WTC11 (cell line): ENCODE measurements around the gene BASP1. TPM values are rescaled to one million over a fixed set of nuclear protein-coding genes. Genes with fewer than 3 reads are reported as not detected.

ENCODE experiments used
- ATAC-seq: fragments of 200-7000 bp; cut with Tn5 transposase; 2 replicates; pipeline ENCODE4 v1.10.0; 2021; ENCODE audit warnings: mild to moderate bottlenecking, moderate library complexity
- CTCF ChIA-PET: fragments of 300-600 bp; sonication (Branson Sonifier 250); formaldehyde crosslinking; loops from one replicate; lab custom pipeline; 2021; ENCODE audit warnings: antibody characterized with exemption; lab: Charles Lee
- POLR2A ChIA-PET: fragments of 350-600 bp; sonication (Branson Sonifier 250); formaldehyde crosslinking; loops from one replicate; lab custom pipeline; 2021; ENCODE audit warnings: antibody characterized with exemption; lab: Charles Lee
- DNase-seq: peaks from one replicate; pipeline ENCODE4 v3.0.0; 2021; ENCODE audit warnings: low spot score
- H3K27ac Mint-ChIP-seq: 2 replicates; pipeline ENCODE4 v1.8.0; 2021; ENCODE audit warnings: mixed read lengths
- H3K27me3 Mint-ChIP-seq: 2 replicates; pipeline ENCODE4 v1.8.0; 2021; ENCODE audit warnings: low read depth, mild to moderate bottlenecking, moderate library complexity, mixed read lengths
- H3K36me3 Mint-ChIP-seq: 2 replicates; pipeline ENCODE4 v1.8.0; 2021; ENCODE audit warnings: mixed read lengths
- H3K4me1 Mint-ChIP-seq: 2 replicates; pipeline ENCODE4 v1.8.0; 2022; ENCODE audit warnings: mixed read lengths
- H3K4me3 Mint-ChIP-seq: 2 replicates; pipeline ENCODE4 v1.8.0; 2021; ENCODE audit warnings: mild to moderate bottlenecking, moderate library complexity, mixed read lengths
- H3K9me3 Mint-ChIP-seq: 2 replicates; pipeline ENCODE4 v1.8.0; 2021; ENCODE audit warnings: mixed read lengths
- ATF1 ChIP-seq: sonication (generic); formaldehyde crosslinking; IDR thresholded peaks from 2 replicates; pipeline ENCODE4 v1.8.1; 2023; ENCODE audit warnings: mild to moderate bottlenecking, moderate library complexity, missing genetic modification reagents
- CBFB ChIP-seq: sonication (generic); formaldehyde crosslinking; IDR thresholded peaks from 2 replicates; pipeline ENCODE4 v1.8.1; 2022; ENCODE audit warnings: mild to moderate bottlenecking, low read depth, missing genetic modification reagents
- CREB1 ChIP-seq: sonication (generic); formaldehyde crosslinking; IDR thresholded peaks from 2 replicates; pipeline ENCODE4 v1.8.0; 2023; ENCODE audit warnings: mild to moderate bottlenecking, missing genetic modification reagents
- ETV6 ChIP-seq: sonication (generic); formaldehyde crosslinking; IDR thresholded peaks from 2 replicates; pipeline ENCODE4 v1.8.1; 2022; ENCODE audit warnings: mild to moderate bottlenecking, missing genetic modification reagents
- FOXP1 ChIP-seq: sonication (generic); formaldehyde crosslinking; IDR thresholded peaks from 2 replicates; pipeline ENCODE4 v1.8.0; 2022; ENCODE audit warnings: missing genetic modification reagents, mild to moderate bottlenecking, moderate library complexity, borderline replicate concordance
- MXD4 ChIP-seq: fragments of 250-450 bp; sonication (Bioruptor Pico); IDR thresholded peaks from 2 replicates; pipeline ENCODE4 v1.8.0; 2021; ENCODE audit warnings: mild to moderate bottlenecking, moderate library complexity, borderline replicate concordance
- NFYB ChIP-seq: sonication (generic); formaldehyde crosslinking; conservative IDR thresholded peaks from 2 replicates; pipeline ENCODE4 v1.8.0; 2022; ENCODE audit warnings: low read depth, missing genetic modification reagents
- NR1H2 ChIP-seq: sonication (generic); formaldehyde crosslinking; IDR thresholded peaks from 2 replicates; pipeline ENCODE4 v1.9.0; 2021; ENCODE audit warnings: mild to moderate bottlenecking, moderate library complexity, missing genetic modification reagents
- OVOL2 ChIP-seq: fragments of 250-450 bp; sonication (Bioruptor Pico); IDR thresholded peaks from 2 replicates; pipeline ENCODE4 v1.9.0; 2021; ENCODE audit warnings: mild to moderate bottlenecking, borderline replicate concordance
- SMAD4 ChIP-seq: sonication (generic); formaldehyde crosslinking; IDR thresholded peaks from 2 replicates; pipeline ENCODE4 v1.8.0; 2022; ENCODE audit warnings: mild to moderate bottlenecking, missing genetic modification reagents
- ZBTB21 ChIP-seq: sonication (generic); formaldehyde crosslinking; IDR thresholded peaks from 2 replicates; pipeline ENCODE4 v1.8.1; 2023; ENCODE audit warnings: mild to moderate bottlenecking, missing genetic modification reagents, borderline replicate concordance
- ZNF219 ChIP-seq: sonication (generic); formaldehyde crosslinking; IDR thresholded peaks from 2 replicates; pipeline ENCODE4 v1.8.0; 2023; ENCODE audit warnings: missing genetic modification reagents, mild to moderate bottlenecking, borderline replicate concordance
- ZNF232 ChIP-seq: sonication (generic); formaldehyde crosslinking; IDR thresholded peaks from 2 replicates; pipeline ENCODE4 v1.8.0; 2022; ENCODE audit warnings: mild to moderate bottlenecking, missing genetic modification reagents
- ZNF317 ChIP-seq: sonication (generic); formaldehyde crosslinking; IDR thresholded peaks from 2 replicates; pipeline ENCODE4 v1.8.1; 2023; ENCODE audit warnings: low read depth, mild to moderate bottlenecking, moderate library complexity, missing genetic modification reagents, borderline replicate concordance
- total RNA-seq: library from RNA; stranded (reverse); gene quantifications from 3 replicates; pipeline ENCODE4 v1.2.3, GENCODE V29; 2021
- TF ChIP-seq, protein P1 (sequence below): fragments of 250-450 bp; sonication (Bioruptor Pico); IDR thresholded peaks from 2 replicates; pipeline ENCODE4 v2.1.2; 2022; ENCODE audit warnings: mild to moderate bottlenecking, moderate library complexity
- TF ChIP-seq, protein P2 (sequence below): fragments of 250-450 bp; sonication (Bioruptor Pico); IDR thresholded peaks from 2 replicates; pipeline ENCODE4 v1.9.0; 2021; ENCODE audit warnings: mild to moderate bottlenecking
- TF ChIP-seq, protein P3 (sequence below): sonication (generic); formaldehyde crosslinking; IDR thresholded peaks from 2 replicates; pipeline ENCODE4 v1.8.0; 2022; ENCODE audit warnings: mild to moderate bottlenecking, missing genetic modification reagents
- TF ChIP-seq, protein P4 (sequence below): sonication (generic); formaldehyde crosslinking; IDR thresholded peaks from 2 replicates; pipeline ENCODE4 v1.8.0; 2023; ENCODE audit warnings: missing genetic modification reagents, mild to moderate bottlenecking, borderline replicate concordance
- TF ChIP-seq, protein P5 (sequence below): fragments of 250-450 bp; sonication (Bioruptor Pico); IDR thresholded peaks from 2 replicates; pipeline ENCODE4 v1.9.0; 2021; ENCODE audit warnings: moderate library complexity, mild to moderate bottlenecking, inconsistent platforms, borderline replicate concordance
- TF ChIP-seq, protein P6 (sequence below): fragments of 250-450 bp; sonication (Bioruptor Pico); IDR thresholded peaks from 2 replicates; pipeline ENCODE4 v1.9.0; 2021; ENCODE audit warnings: mild to moderate bottlenecking, borderline replicate concordance

Gene BASP1
- total RNA-seq, 1 experiment from 2014 or later = 108 TPM

DNA sequence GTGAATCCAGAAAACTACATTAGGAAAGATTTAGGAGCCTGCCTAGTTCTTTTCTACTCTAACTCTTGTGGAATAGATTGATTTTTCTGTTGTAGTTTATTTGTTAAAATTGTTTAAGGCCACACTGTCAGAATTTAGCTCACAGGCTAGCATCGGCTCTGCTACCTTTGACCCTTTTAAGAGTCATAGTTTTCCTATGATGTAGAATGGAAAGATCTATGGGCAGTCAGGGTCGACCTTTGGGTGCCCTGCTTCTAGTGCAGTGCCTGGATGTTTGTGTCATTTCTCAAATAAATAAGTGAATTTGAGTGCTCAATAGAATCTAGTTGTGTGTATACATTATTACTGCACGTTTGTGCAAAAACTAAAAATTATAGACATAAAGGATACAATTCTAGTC, 38.7 kb downstream of the BASP1 start (continued):
- no peak for TF ChIP-seq ZNF232 (CRISPR knock-in tag)
- no peak for TF ChIP-seq CREB1 (CRISPR knock-in tag)

DNA sequence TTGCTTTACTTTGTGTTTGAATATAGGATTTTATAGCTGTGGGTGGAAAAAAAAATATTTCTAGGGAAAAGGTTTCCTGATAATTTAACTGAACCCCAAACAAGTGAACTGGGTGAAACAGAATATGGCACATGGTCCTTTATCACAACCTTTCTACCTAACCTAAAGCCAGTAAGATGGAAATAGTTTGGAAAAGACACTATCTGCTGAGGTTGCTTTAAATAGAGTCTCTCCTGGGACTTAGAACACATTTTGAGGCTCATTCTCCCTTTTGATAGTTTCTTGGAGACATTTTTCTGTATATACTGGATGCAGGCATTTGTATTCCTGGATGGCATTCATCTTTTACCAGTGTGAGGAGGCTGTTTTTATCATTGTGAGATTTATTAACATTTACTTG, 39.4 kb downstream of the BASP1 start:
- peaks cover 36% of the 10 kb centered on the region for H3K36me3 Mint-ChIP-seq
- POLR2A ChIA-PET = no interaction called here
- TF ChIP-seq, protein P1, sequence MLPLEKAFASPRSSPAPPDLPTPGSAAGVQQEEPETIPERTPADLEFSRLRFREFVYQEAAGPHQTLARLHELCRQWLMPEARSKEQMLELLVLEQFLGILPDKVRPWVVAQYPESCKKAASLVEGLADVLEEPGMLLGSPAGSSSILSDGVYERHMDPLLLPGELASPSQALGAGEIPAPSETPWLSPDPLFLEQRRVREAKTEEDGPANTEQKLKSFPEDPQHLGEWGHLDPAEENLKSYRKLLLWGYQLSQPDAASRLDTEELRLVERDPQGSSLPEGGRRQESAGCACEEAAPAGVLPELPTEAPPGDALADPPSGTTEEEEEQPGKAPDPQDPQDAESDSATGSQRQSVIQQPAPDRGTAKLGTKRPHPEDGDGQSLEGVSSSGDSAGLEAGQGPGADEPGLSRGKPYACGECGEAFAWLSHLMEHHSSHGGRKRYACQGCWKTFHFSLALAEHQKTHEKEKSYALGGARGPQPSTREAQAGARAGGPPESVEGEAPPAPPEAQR (CRISPR knock-in tag) = no peak
- TF ChIP-seq NFYB (no peak), CREB1 (CRISPR knock-in tag) (no peak), MXD4 (CRISPR knock-in tag) (no peak), FOXP1 (CRISPR knock-in tag) (no peak), ATF1 (CRISPR knock-in tag) (no peak), ZNF317 (CRISPR knock-in tag) (no peak), ZNF219 (no peak)
- TF ChIP-seq, protein P2, sequence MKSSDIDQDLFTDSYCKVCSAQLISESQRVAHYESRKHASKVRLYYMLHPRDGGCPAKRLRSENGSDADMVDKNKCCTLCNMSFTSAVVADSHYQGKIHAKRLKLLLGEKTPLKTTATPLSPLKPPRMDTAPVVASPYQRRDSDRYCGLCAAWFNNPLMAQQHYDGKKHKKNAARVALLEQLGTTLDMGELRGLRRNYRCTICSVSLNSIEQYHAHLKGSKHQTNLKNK = no peak
- no peak overlapping the region for H3K27ac Mint-ChIP-seq
- H3K4me1 Mint-ChIP-seq = peaks cover 63% of the 10 kb centered on the region
- no peak overlapping the region for H3K4me3 Mint-ChIP-seq
- DNase-seq (no peak), ATAC-seq (no peak)
- no peaks in the 10 kb centered on the region for H3K27me3 Mint-ChIP-seq
- CTCF ChIA-PET = interaction anchor here (2.2 kb wide), 1 partner anchor 41 kb away, joined by 8 read pairs; no protein-coding TSS in a partner anchor
- H3K9me3 Mint-ChIP-seq = peaks cover 13% of the 10 kb centered on the region

DNA sequence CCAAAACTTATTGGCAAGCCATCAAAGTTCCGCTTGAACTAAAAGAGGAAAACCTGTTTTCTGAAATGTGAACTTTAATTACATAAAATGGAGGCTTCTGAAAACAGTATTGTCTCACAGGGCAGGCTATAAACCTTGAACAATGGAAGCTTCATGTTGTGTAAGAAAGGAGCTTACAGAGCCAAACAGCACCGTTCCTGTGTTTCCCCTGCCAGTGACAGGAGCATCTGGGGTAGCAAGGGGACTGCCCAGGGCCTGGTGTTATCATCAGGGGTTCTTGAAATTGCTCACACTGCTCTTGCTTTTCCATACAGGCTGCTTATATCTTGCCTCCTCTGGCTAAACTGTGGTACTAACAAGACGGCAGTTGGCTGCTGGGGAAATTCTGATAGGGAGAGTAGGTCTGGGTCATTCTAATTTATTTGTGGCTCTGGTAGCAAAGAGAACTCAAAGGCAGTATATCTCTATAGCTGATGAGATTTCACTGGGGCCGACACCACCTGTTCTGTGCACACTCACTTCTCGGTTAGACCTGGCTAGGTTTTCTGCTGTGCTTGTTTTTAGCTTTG, 40.4 kb downstream of the BASP1 start:
- ChIA-PET CTCF (interaction anchor here (2.2 kb wide), 1 partner anchor 42 kb away, joined by 8 read pairs; no protein-coding TSS in a partner anchor), POLR2A (interaction anchor here (0.8 kb wide), 1 partner anchor 91 kb away, joined by 3 read pairs; no protein-coding TSS in a partner anchor)
- ATAC-seq (peak; percentile 22; the same call in 1 of the 2 replicates), DNase-seq (no peak)
- no peak overlapping the region for H3K27ac Mint-ChIP-seq
- no peak overlapping the region for H3K4me3 Mint-ChIP-seq
- H3K9me3 Mint-ChIP-seq = peaks cover 13% of the 10 kb centered on the region
- H3K4me1 Mint-ChIP-seq = peaks cover 65% of the 10 kb centered on the region
- peaks cover 43% of the 10 kb centered on the region for H3K36me3 Mint-ChIP-seq
- H3K27me3 Mint-ChIP-seq = no peaks in the 10 kb centered on the region
- TF ChIP-seq, protein P3, sequence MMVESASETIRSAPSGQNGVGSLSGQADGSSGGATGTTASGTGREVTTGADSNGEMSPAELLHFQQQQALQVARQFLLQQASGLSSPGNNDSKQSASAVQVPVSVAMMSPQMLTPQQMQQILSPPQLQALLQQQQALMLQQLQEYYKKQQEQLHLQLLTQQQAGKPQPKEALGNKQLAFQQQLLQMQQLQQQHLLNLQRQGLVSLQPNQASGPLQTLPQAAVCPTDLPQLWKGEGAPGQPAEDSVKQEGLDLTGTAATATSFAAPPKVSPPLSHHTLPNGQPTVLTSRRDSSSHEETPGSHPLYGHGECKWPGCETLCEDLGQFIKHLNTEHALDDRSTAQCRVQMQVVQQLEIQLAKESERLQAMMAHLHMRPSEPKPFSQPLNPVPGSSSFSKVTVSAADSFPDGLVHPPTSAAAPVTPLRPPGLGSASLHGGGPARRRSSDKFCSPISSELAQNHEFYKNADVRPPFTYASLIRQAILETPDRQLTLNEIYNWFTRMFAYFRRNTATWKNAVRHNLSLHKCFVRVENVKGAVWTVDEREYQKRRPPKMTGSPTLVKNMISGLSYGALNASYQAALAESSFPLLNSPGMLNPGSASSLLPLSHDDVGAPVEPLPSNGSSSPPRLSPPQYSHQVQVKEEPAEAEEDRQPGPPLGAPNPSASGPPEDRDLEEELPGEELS (CRISPR knock-in tag) = no peak
- TF ChIP-seq, protein P4, sequence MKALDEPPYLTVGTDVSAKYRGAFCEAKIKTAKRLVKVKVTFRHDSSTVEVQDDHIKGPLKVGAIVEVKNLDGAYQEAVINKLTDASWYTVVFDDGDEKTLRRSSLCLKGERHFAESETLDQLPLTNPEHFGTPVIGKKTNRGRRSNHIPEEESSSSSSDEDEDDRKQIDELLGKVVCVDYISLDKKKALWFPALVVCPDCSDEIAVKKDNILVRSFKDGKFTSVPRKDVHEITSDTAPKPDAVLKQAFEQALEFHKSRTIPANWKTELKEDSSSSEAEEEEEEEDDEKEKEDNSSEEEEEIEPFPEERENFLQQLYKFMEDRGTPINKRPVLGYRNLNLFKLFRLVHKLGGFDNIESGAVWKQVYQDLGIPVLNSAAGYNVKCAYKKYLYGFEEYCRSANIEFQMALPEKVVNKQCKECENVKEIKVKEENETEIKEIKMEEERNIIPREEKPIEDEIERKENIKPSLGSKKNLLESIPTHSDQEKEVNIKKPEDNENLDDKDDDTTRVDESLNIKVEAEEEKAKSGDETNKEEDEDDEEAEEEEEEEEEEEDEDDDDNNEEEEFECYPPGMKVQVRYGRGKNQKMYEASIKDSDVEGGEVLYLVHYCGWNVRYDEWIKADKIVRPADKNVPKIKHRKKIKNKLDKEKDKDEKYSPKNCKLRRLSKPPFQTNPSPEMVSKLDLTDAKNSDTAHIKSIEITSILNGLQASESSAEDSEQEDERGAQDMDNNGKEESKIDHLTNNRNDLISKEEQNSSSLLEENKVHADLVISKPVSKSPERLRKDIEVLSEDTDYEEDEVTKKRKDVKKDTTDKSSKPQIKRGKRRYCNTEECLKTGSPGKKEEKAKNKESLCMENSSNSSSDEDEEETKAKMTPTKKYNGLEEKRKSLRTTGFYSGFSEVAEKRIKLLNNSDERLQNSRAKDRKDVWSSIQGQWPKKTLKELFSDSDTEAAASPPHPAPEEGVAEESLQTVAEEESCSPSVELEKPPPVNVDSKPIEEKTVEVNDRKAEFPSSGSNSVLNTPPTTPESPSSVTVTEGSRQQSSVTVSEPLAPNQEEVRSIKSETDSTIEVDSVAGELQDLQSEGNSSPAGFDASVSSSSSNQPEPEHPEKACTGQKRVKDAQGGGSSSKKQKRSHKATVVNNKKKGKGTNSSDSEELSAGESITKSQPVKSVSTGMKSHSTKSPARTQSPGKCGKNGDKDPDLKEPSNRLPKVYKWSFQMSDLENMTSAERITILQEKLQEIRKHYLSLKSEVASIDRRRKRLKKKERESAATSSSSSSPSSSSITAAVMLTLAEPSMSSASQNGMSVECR (CRISPR knock-in tag) = no peak
- TF ChIP-seq CBFB (CRISPR knock-in tag) = no peak
- TF ChIP-seq OVOL2 (CRISPR knock-in tag) = no peak
- TF ChIP-seq, protein P5, sequence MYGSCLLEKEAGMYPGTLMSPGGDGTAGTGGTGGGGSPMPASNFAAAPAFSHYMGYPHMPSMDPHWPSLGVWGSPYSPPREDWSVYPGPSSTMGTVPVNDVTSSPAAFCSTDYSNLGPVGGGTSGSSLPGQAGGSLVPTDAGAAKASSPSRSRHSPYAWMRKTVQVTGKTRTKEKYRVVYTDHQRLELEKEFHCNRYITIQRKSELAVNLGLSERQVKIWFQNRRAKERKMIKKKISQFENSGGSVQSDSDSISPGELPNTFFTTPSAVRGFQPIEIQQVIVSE (CRISPR knock-in tag) = no peak
- no peak for TF ChIP-seq SMAD4 (CRISPR knock-in tag)
- TF ChIP-seq ZBTB21 (CRISPR knock-in tag) = no peak
- TF ChIP-seq, protein P6, sequence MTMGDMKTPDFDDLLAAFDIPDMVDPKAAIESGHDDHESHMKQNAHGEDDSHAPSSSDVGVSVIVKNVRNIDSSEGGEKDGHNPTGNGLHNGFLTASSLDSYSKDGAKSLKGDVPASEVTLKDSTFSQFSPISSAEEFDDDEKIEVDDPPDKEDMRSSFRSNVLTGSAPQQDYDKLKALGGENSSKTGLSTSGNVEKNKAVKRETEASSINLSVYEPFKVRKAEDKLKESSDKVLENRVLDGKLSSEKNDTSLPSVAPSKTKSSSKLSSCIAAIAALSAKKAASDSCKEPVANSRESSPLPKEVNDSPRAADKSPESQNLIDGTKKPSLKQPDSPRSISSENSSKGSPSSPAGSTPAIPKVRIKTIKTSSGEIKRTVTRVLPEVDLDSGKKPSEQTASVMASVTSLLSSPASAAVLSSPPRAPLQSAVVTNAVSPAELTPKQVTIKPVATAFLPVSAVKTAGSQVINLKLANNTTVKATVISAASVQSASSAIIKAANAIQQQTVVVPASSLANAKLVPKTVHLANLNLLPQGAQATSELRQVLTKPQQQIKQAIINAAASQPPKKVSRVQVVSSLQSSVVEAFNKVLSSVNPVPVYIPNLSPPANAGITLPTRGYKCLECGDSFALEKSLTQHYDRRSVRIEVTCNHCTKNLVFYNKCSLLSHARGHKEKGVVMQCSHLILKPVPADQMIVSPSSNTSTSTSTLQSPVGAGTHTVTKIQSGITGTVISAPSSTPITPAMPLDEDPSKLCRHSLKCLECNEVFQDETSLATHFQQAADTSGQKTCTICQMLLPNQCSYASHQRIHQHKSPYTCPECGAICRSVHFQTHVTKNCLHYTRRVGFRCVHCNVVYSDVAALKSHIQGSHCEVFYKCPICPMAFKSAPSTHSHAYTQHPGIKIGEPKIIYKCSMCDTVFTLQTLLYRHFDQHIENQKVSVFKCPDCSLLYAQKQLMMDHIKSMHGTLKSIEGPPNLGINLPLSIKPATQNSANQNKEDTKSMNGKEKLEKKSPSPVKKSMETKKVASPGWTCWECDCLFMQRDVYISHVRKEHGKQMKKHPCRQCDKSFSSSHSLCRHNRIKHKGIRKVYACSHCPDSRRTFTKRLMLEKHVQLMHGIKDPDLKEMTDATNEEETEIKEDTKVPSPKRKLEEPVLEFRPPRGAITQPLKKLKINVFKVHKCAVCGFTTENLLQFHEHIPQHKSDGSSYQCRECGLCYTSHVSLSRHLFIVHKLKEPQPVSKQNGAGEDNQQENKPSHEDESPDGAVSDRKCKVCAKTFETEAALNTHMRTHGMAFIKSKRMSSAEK (CRISPR knock-in tag) = no peak
- TF ChIP-seq NR1H2 (CRISPR knock-in tag) = no peak
- TF ChIP-seq ETV6 (CRISPR knock-in tag) = no peak
